ENCODE results near the gene CDK6. TPM values are rescaled to one million over a fixed set of nuclear protein-coding genes. Genes with fewer than 3 reads are reported as not detected.

The CDK6 gene
- total and polyA plus RNA-seq, 10 of the 15 experiments (the other 5 are each of a cell fraction or from before 2014, with no cell fraction given), result 8.0 to 118 (median 45.8) TPM

DNA sequence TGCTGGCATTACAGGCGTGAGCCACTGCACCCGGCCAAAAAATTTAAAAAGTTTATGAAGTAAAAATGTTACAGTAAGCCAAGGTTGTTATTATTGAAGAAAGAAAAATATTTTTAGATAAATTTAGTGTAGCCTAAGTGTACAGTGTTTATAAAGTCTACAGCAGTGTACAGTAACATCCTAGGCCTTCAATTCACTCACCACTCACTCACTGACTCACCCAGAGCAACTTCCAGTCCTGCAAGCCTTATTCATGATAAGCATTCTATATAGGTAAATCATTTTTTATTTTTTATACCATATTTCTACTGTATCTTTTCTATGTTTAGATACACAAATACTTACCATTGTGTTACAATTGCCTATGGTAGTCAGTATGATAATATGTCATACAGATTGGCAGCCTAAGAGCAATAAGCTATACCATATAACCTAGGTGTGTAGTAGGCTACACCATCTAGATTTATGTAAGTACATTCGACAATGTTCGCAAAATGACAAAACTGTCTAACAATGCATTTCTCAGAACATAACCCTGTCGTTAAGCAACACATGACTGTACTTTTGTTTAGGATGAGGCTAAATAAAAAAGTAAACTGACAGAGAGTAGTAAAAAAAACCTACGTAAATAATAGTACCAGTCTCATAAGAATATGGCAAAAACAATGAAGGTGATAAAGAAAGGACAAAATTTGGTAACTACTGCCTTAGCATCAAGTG lies 168.4 kb downstream of the CDK6 start:
- CTCF ChIA-PET, result no interaction called here
- Histone ChIP-seq H3K27ac (ENCODE audit: control insufficient read depth, insufficient read depth) (no peak overlapping the region), H3K27me3 (replicated peaks in 1 of 2; ENCODE audit: control insufficient read depth in 2 of 2, insufficient read depth in 2 of 2, low read length in 1 of 2) (no peaks in the 10 kb centered on the region), H3K9me3 (replicated peaks; ENCODE audit: control insufficient read depth, insufficient read depth, low read length) (no peaks in the 10 kb centered on the region), H3K4me1 (ENCODE audit: control insufficient read depth, insufficient read depth, low read length) (peaks cover 6% of the 10 kb centered on the region), H3K79me2 (ENCODE audit: control insufficient read depth, insufficient read depth, low read length) (no peaks in the 10 kb centered on the region), H3K36me3 (ENCODE audit: control insufficient read depth in 2 of 2, insufficient read depth in 2 of 2, low read length in 1 of 2) (peaks cover 2 to 10% of the 10 kb centered on the region in 2 experiments), H2AFZ (ENCODE audit: control insufficient read depth, low read depth, low read length) (no peak overlapping the region), H3K4me3 (no peak overlapping the region), H4K20me1 (ENCODE audit: control insufficient read depth, insufficient read depth) (no peaks in the 10 kb centered on the region), H3K4me2 (ENCODE audit: control insufficient read depth, insufficient read depth) (no peak overlapping the region), H3K9ac (ENCODE audit: control insufficient read depth, insufficient read depth, low read length) (no peak overlapping the region)
- TF ChIP-seq SMAD5 (IDR thresholded peaks at IDR 0.05; ENCODE audit: low read depth) (no peak), CBX3 (IDR thresholded peaks at IDR 0.05; ENCODE audit: borderline replicate concordance, low read depth) (no peak), EGR1 (IDR thresholded peaks at IDR 0.05; ENCODE audit: borderline replicate concordance in 1 of 2, low read depth in 2 of 2, low read length in 2 of 2) (no peak), POLR2AphosphoS5 (IDR thresholded peaks at IDR 0.05; ENCODE audit: low read length) (no peak)
- TF ChIP-seq, protein P1, sequence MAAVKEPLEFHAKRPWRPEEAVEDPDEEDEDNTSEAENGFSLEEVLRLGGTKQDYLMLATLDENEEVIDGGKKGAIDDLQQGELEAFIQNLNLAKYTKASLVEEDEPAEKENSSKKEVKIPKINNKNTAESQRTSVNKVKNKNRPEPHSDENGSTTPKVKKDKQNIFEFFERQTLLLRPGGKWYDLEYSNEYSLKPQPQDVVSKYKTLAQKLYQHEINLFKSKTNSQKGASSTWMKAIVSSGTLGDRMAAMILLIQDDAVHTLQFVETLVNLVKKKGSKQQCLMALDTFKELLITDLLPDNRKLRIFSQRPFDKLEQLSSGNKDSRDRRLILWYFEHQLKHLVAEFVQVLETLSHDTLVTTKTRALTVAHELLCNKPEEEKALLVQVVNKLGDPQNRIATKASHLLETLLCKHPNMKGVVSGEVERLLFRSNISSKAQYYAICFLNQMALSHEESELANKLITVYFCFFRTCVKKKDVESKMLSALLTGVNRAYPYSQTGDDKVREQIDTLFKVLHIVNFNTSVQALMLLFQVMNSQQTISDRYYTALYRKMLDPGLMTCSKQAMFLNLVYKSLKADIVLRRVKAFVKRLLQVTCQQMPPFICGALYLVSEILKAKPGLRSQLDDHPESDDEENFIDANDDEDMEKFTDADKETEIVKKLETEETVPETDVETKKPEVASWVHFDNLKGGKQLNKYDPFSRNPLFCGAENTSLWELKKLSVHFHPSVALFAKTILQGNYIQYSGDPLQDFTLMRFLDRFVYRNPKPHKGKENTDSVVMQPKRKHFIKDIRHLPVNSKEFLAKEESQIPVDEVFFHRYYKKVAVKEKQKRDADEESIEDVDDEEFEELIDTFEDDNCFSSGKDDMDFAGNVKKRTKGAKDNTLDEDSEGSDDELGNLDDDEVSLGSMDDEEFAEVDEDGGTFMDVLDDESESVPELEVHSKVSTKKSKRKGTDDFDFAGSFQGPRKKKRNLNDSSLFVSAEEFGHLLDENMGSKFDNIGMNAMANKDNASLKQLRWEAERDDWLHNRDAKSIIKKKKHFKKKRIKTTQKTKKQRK (IDR thresholded peaks at IDR 0.05; ENCODE audit: low read depth, low read length), result no peak
- TF ChIP-seq, protein P2, sequence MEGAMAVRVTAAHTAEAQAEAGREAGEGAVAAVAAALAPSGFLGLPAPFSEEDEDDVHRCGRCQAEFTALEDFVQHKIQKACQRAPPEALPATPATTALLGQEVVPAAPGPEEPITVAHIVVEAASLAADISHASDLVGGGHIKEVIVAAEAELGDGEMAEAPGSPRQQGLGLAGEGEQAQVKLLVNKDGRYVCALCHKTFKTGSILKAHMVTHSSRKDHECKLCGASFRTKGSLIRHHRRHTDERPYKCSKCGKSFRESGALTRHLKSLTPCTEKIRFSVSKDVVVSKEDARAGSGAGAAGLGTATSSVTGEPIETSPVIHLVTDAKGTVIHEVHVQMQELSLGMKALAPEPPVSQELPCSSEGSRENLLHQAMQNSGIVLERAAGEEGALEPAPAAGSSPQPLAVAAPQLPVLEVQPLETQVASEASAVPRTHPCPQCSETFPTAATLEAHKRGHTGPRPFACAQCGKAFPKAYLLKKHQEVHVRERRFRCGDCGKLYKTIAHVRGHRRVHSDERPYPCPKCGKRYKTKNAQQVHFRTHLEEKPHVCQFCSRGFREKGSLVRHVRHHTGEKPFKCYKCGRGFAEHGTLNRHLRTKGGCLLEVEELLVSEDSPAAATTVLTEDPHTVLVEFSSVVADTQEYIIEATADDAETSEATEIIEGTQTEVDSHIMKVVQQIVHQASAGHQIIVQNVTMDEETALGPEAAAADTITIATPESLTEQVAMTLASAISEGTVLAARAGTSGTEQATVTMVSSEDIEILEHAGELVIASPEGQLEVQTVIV (IDR thresholded peaks at IDR 0.05; ENCODE audit: borderline replicate concordance, partially characterized antibody), result no peak
- ATAC-seq (no peak), FAIRE-seq (no peak), DNase-seq (ENCODE audit: low read depth, low spot score) (no peak)
- in situ Hi-C loops (cut with MboI), result no loop called here
- BruUV-seq (replicated peaks), result no TSS peak
- POLR2A ChIA-PET, result no interaction called here
- RAD21 ChIA-PET (ENCODE audit: unreplicated experiment), result no interaction called here
- intact Hi-C loops (cut with micrococcal nuclease; ENCODE audit: unreplicated experiment), result no loop called here
- 81% methylated on average over 6 of the region's 6 CpGs for WGBS (ENCODE audit: insufficient coverage, insufficient replicate concordance, low lambda C conversion rate, missing lambda C conversion rate)
- SMC1A ChIA-PET (ENCODE audit: uncharacterized antibody, unreplicated experiment), result interaction anchor here (0.9 kb wide), 1 partner anchor 16 kb away, joined by 3 read pairs; no protein-coding TSS in a partner anchor

All from GM12878 (cell line).